Mesenteric fat pad (tissue), 1 donor: Measurements from ENCODE around the gene BRF1. TPM values are rescaled to one million over a fixed set of nuclear protein-coding genes. Genes with fewer than 3 reads are reported as not detected.
"Not testable (repeated sequence)": the region's sequence is repeated elsewhere in the genome, so short reads cannot be mapped to it uniquely, and the experiment has no call there.

Experiments
- DNase-seq: peaks from one replicate; pipeline ENCODE4 v3.0.0-alpha.2; 2020; ENCODE audit warnings: low spot score
- total RNA-seq: library from RNA; stranded (reverse); fragmentation: NEBNext Ultra II Directional; extraction: Animal tissue kit (Norgen Biotek cat#: 25700); gene quantifications from one replicate; pipeline ENCODE4 v1.2.1, GENCODE V29; 2021
- donor health status: DM: yes; HTN: yes; CAD: no.

Gene BRF1
- total RNA-seq, 1 donor from 2014 or later = 34.9 TPM

GRCh38 chr14:105316577-105316941 lies 15.8 kb upstream of the BRF1 start:
- no peak for DNase-seq

GRCh38 chr14:105315941-105316576 lies 15.3 kb upstream of the BRF1 start:
- no peak for DNase-seq

DNA sequence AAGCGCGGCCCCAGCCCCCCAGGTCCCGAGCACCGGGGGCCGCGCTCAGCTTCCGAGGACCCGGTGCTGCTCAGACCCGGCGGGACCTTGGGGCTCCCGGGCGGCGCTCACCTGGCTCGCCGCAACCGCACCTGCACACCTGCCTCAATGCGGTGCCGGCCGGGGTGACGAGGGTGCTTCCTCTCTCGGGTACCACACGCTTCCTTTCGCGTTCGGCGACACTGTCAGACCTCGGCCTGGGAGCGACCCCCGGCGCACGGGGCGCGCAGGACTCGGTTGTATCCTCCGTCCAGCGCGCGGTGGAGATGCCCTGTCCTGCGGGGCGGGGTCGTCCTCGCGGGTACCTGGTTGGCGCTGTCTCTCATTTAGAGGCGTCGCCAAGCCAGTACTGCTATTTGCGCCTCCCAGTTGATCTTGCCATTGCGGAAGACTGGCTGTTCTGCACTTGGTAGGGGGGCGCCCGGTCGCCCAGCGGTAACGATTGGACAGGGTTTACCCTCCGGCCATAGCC lies 14.5 kb upstream of the BRF1 start:
- no peak for DNase-seq

DNA sequence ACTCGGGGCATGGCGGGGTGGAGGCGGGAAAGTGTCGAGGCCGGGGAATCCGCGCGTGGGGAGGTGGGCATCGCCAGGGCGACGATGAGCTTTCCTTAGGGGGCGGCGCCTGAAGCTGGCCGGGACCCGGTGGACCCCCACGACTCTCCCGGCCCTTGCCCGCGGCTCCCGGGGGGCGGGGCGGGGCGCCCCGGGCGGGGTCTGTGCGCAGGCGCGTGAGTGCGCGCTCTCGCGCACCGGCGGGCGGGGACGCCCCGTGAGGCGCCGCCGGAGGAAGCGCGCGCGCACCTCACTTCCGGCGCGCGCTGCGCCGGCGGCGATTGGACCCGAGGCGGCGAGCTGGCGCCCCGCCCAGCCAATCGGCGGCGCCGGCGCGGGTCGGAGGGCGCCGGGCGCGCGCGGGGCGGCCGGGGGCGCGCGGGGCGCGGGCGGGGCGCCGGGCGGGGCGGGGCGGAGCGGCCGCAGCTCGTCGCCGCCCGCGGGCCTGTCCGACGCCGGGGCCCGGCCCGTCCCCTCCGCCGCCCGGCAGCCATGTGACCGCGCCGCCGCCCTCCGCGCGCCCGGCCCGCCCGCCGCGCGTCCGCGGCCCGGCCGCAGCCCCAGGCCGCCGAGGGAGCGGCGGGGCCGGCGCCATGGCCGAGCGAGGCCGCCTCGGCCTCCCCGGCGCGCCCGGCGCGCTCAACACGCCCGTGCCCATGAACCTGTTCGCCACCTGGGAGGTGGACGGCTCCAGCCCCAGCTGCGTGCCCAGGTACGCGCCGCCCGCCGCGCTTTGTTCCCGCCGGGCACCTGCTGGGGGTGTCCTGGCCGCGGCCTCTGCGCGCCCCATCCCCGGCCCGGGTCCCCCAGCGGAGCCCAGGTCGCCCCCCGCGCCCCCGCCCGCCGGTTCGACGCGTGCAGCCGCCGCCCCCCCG lies 13.7 kb upstream of the BRF1 start, which contains the start of gene PACS2:
TSS of gene PACS2 (plus strand) at position 462 of the 914 bp plus-strand sequence. CDS start at position 633, 171 bp downstream.
- DNase-seq = no peak

GRCh38 chr14:105313381-105314286 lies 12.8 kb upstream of the BRF1 start:
- DNase-seq = no peak

DNA sequence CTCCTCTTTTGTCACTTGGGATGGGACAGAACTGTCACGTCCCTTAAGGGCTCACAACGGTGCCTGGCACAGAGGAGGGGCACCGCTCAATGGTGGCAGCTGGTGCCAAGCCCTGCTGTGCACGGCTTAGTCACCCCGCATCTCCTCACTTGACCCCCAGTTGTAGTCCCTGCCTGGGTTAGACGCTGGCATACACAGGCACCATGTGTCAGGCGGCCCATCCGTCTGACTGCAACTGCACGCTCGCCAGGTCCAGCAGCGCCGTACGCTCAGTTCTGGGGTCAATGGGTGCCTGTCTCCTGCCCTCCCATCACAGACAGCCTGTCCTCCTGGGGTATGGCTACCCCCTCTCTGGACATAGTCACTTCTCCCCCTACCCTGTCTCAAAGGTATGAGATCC lies 12.2 kb upstream of the BRF1 start:
- no peak for DNase-seq

DNA sequence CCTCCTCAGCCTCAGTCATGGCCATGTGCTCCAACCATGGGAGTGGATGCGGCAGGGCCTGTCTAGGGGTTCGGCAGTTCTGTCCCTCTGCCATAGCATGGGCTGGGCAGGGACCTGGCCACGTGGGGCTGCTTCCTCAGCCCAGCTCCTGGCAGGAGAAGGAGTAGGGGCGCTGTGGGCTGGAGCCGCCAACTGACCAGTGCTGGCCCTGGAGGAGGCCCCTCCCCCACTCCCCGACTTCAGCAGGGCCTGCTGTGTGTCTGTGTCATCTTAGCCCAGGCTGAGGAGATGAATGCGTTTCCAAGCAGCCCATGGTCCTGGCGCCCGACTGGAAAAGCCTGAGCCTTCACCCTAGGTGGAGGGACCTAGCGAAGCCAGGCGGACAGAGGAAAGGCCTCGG lies 11.0 kb upstream of the BRF1 start:
- DNase-seq = no peak

DNA sequence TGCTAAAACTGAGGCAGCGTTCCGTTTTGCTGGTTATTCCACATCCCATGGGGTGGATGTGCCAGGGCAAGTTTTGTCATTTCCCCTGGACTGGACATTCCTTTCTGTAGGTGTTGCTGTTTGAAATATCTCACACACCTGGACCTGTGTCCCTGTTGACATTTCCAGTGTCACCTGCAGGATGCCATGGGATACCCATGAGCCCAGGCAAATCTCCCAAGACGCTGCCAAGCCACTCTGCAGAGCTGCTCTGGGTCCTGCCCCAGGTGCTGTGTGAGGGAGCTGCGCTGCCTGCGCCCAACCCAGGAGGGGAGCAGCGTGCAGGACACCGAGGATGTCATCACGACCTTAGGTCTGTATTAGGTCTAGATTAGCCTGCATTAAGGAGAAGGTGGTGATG lies 8.6 kb upstream of the BRF1 start:
- no peak for DNase-seq

DNA sequence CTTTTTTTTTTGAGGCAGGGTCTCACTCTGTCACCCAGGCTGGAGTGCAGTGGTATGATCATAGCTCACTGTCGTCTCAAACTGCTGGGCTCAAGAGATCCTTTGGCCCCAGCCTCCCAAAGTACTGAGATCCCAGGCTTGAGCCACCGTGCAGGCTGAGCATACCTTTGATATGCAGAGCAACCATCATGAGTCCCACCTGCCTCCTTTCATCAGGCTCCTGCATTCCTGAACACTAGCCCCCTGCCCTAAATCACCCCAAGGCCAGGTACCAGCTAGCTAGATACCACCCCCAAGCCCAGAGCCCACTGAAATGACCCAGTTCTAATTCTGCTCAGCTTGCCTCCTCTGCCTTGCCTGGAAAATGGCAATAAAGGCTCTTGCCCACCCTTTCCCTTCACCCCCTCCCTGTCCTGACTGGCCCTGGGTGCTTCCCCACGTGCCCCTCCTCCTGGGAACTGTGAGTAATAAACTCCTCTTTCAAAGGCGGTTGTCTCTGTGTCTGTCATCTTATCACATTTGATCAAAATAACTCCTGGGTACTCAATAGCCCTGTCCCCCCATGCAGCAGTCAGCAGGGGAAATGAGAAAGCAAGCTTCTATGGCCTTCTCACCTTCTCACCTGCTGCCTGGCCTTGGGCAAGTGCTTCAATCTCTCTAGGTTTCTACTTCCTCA lies 6.4 kb upstream of the BRF1 start:
- no peak for DNase-seq

- DNase-seq = no peak
Measured at GRCh38 chr14:105305791-105306190, 5.0 kb upstream of the BRF1 start.

DNA sequence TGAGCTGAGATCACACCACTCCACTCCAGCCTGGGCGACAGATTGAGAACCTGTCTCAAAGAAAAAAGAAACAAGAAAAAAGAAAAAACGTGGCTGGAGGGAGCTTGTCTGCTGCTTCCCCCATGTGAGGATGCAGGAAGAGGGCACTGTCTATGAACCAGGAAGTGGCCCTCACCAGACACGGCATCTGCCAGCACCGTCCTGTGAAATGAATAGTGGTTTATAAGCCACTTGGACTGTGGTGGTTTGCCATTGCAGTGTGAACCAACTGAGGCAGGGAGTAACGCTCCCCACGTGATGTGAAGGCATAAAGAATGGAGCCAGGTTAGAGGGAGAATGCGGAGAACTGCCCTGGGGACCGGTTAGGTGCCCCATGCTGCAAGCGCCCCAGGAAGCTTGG lies 4.5 kb upstream of the BRF1 start:
- DNase-seq = no peak

- no peak for DNase-seq
Measured at GRCh38 chr14:105304565-105304964, 3.8 kb upstream of the BRF1 start.

GRCh38 chr14:105303949-105304348 lies 3.1 kb upstream of the BRF1 start:
- no peak for DNase-seq

DNA sequence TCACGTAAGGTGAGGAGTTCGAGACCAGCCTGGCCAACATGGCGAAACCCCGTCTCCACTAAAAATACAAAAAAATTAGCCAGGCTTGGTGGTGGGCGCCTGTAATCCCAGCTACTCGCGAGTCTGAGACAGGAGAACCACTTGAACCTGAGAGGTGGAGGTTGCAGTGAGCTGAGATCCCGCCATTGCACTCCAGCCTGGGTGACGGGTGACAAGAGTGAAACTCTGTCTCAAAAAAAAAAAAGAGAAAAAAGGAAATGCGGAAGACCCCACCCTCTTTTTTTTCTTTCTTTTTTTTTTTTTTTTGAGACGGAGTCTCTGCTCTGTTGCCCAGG lies 1.1 kb upstream of the BRF1 start:
- DNase-seq = not testable (repeated sequence)

DNA sequence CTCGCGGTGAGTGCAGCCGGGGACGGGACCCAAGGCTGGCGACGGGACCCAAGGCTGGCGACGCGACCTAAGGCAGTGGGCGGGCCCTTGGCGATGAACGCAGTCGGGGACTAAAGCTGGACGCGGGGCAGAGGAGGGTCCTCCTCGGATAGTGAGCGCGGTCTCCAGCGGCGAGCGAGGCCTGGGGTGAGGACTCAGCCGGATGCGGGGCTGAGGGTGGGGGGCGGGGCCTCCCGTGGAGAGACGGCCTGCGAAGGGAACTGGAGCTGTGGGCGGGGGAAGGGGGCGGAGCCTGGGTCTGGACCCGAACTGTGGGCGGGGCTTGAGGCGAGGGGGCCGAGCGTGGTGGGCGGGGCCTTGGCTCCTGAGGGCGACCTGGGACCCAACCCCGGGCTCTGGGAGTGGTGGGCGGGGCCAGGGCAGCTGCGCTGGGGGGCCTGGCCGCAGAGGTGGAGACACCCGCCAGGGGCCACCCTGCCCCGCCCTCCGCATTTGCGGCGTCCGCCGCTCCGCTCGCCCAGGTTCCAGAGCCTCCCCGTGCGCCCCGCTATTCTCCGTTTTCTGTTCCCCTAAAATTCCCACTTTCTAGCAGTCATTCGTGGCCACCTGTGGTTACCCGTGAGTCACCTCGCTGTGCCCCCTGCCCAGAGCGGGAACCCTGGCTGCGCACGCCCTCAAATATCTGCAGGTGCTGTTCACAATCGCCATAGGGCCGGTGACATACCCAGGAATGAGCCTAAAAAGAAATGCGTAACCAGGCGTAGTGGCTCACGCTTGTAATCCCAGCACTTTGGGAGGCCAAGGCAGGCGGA lies 508 bp upstream of the BRF1 start:
- peak; percentile 99 for DNase-seq

DNA sequence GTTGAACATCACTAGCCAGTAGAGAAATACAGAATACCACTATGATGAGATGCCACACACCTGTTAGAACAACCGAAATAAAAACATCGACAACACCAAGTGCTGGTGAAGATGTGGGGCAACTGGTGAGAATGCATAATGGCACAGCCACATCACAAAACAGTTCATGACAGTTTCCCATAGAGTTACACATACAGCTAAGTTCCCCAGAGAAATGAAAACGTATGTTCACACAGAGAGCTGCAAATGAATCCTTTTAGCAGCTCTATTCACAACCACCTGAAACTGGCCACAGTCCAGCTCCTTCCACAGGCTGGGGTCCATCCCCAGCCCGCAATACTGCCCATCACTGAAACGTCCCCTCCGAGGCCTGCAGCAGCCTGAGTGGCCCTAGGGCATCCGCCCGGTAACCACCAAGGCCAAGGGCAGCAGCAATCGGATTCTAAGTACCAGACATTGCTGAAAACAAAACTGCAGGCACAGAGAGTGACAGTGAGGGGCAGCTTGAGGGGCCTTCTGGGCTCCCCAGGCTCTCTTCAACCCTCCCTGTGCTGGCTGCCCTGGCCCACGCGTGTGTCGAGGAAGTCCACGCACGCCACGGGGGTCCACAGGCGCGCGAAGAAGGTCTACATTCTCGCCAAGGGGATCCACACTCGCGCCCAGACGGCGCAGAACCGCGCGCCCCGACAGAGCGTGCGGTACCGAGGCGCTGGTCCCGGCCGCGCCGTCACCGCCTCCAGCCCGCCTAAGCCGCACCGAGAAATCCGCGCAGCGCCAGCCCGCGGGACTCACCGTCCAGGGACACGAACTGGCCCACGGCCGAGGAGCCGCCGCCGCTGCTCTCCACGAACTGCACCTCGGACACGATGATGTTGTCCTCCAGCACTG lies 903 bp downstream of the BRF1 start:
- no peak for DNase-seq

DNA sequence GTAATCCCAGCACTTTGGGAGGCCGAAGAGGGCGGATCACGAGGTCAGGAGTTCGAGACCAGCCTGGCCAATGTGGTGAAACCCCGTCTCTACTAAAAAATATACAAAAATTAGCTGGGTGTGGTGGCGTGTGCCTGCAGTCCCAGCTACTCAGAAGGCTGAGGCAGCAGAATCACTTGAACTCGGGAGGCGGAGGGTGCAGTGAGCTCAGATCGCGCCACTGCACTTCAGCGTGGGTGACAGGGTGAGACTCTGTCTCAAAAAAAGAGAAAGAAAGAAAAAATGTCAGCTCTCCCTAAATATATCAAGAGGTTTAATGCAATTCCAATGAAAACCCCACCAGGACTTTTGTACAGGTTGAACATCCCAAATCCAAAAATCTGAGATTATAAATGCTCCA lies 3.5 kb downstream of the BRF1 start:
- not testable (repeated sequence) for DNase-seq

DNA sequence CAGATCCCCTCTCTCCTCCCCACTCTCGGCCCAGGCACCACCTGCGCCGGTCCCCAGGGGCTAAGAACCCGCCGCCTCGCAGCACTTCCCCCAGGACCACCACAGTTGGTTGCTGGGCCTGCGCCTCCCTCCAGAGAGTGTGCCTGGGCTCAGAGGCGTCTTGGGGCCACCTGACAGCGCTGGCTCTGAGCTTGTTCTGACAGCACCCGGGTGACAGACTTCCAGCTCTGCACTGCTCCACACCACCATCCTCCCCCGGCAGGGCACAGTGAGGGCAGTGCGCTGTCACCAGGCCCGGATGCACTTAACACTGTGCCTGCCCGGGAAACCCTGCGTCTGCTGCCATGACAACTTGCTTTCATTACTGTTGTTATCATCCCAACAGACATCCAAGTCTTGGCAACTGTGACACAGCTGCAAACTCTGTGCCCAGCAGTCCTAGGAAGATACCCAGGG lies 6.6 kb downstream of the BRF1 start:
- DNase-seq = no peak
